H4 (cell line): ENCODE measurements around the gene IDUA. TPM values are rescaled to one million over a fixed set of nuclear protein-coding genes. Genes with fewer than 3 reads are reported as not detected.
"Not testable (repeated sequence)": the region's sequence is repeated elsewhere in the genome, so short reads cannot be mapped to it uniquely, and the experiment has no call there.

Experiments used
- DNase-seq: peaks from one replicate; pipeline ENCODE4 v3.0.0-alpha.2; 2015; ENCODE audit warnings: low spot score
- total RNA-seq: library from RNA; depleted of rRNA; stranded (reverse); fragments of >200 nt; shearing (Covaris generic); gene quantifications from 2 replicates; pipeline ENCODE4 v1.2.3, GENCODE V29; 2014; rRNA removed

Gene IDUA
- 3.0 and 5.3 TPM in 2 replicates for total RNA-seq

GRCh38 chr4:986879-987623, at the start of gene IDUA:
Gene IDUA, plus strand, starts transcription at chr4:987044. Its CDS starts 41 bp downstream, at chr4:987085.
- peak; percentile 56 for DNase-seq

- DNase-seq: not testable (repeated sequence)
These were observed 47.3 kb upstream of the IDUA start for GRCh38 chr4:939508-939907.

GRCh38 chr4:945274-946102, 41.4 kb upstream of the IDUA start:
- no peak for DNase-seq

GRCh38 chr4:946103-946450, 40.8 kb upstream of the IDUA start:
- DNase-seq: no peak

- DNase-seq: no peak
These were observed 40.0 kb upstream of the IDUA start for GRCh38 chr4:946517-947471.

GRCh38 chr4:947491-947971, 39.3 kb upstream of the IDUA start:
- no peak for DNase-seq

- no peak for DNase-seq
These were observed 38.5 kb upstream of the IDUA start for GRCh38 chr4:948101-948935.

- no peak for DNase-seq
These were observed 37.9 kb upstream of the IDUA start for GRCh38 chr4:948936-949300.

- DNase-seq: no peak
These were observed 37.2 kb upstream of the IDUA start for GRCh38 chr4:949656-950055.

- no peak for DNase-seq
These were observed 36.5 kb upstream of the IDUA start for GRCh38 chr4:950136-951020.

GRCh38 chr4:951186-951585, 35.7 kb upstream of the IDUA start:
- DNase-seq: no peak

- DNase-seq: no peak
These were observed 35.0 kb upstream of the IDUA start for GRCh38 chr4:951594-952468.

- DNase-seq: no peak
These were observed 33.8 kb upstream of the IDUA start for GRCh38 chr4:952881-953573.

GRCh38 chr4:953574-953915, 33.3 kb upstream of the IDUA start:
- no peak for DNase-seq

- DNase-seq: no peak
These were observed 32.4 kb upstream of the IDUA start for GRCh38 chr4:954211-955020.

GRCh38 chr4:955161-955921, 31.5 kb upstream of the IDUA start:
- DNase-seq: no peak

GRCh38 chr4:955931-956381, 30.9 kb upstream of the IDUA start:
- DNase-seq: no peak
